Fibroblast of skin of left quadriceps (primary cell): Measurements from ENCODE around the gene FBXW5.

ENCODE experiments used
- DNase-seq, 2 experiments: peaks; one replicate each; pipeline ENCODE4 v3.0.0-alpha.2; 2013; ENCODE audit warnings: low read depth in 2 of 2

The FBXW5 gene

GRCh38 chr9:136961279-136962065 lies 16.9 kb upstream of the FBXW5 start:
- no peak for DNase-seq

GRCh38 chr9:136960938-136961275 lies 16.4 kb upstream of the FBXW5 start:
- DNase-seq, result no peak

- DNase-seq, result no peak
Measured at GRCh38 chr9:136960212-136960937, 15.8 kb upstream of the FBXW5 start.

- no peak for DNase-seq
Measured at GRCh38 chr9:136958898-136959850, 14.6 kb upstream of the FBXW5 start.

- no peak for DNase-seq
Measured at GRCh38 chr9:136958473-136958872, 13.9 kb upstream of the FBXW5 start.

- DNase-seq, result no peak
Measured at GRCh38 chr9:136957901-136958300, 13.4 kb upstream of the FBXW5 start.

- DNase-seq, result no peak
Measured at GRCh38 chr9:136957461-136957860, 12.9 kb upstream of the FBXW5 start.

GRCh38 chr9:136956604-136957003 lies 12.1 kb upstream of the FBXW5 start:
- no peak for DNase-seq

GRCh38 chr9:136955943-136956335 lies 11.4 kb upstream of the FBXW5 start:
- DNase-seq, result no peak

GRCh38 chr9:136955202-136955942 lies 10.8 kb upstream of the FBXW5 start:
- DNase-seq, result no peak

GRCh38 chr9:136954270-136955083 lies 9.9 kb upstream of the FBXW5 start:
- DNase-seq, result no peak

- no peak for DNase-seq
Measured at GRCh38 chr9:136953771-136954269, 9.3 kb upstream of the FBXW5 start.

- no peak for DNase-seq
Measured at GRCh38 chr9:136952876-136953770, 8.6 kb upstream of the FBXW5 start.

GRCh38 chr9:136952321-136952850 lies 7.8 kb upstream of the FBXW5 start:
- no peak for DNase-seq

GRCh38 chr9:136951541-136952320 lies 7.2 kb upstream of the FBXW5 start, which contains the start of gene LCN12:
LCN12 (plus strand) TSS chr9:136952273; CDS start chr9:136952328, 55 bp downstream.
- DNase-seq, result no peak

GRCh38 chr9:136950656-136951276 lies 6.2 kb upstream of the FBXW5 start:
- no peak for DNase-seq

- peak; percentile 40 to 45 for DNase-seq
Measured at GRCh38 chr9:136949817-136950655, 5.5 kb upstream of the FBXW5 start.
